Airway epithelial cell (primary cell): ENCODE measurements around the gene EPM2AIP1. TPM values are rescaled to one million over a fixed set of nuclear protein-coding genes. Genes with fewer than 3 reads are reported as not detected.

Source experiments
- total RNA-seq: library from RNA; depleted of rRNA; stranded (reverse); fragments of >200 nt; gene quantifications from 2 replicates; pipeline ENCODE4 v1.2.3, GENCODE V29; 2015

The EPM2AIP1 gene
- total RNA-seq = 2.1 and 3.2 TPM in 2 replicates

GRCh38 chr3:36992806-36993325 lies at the start of gene EPM2AIP1:
Gene EPM2AIP1, minus strand, starts transcription at chr3:36993131. Its CDS starts 54 bp downstream, at chr3:36993077.

GRCh38 chr3:36993326-36994283 lies 674 bp upstream of the EPM2AIP1 start, which contains the start of gene MLH1:
Gene MLH1, plus strand, starts transcription at chr3:36993518. Its CDS starts 30 bp downstream, at chr3:36993548.

GRCh38 chr3:36944641-36945270 lies 48.2 kb downstream of the EPM2AIP1 start, which contains the start of gene TRANK1:
Gene TRANK1, minus strand, starts transcription at chr3:36945054. Its CDS starts 245 bp downstream, at chr3:36944809.

Other genes with a start within 250 kb of the EPM2AIP1 start
- gene DCLK3, start 228.6 kb downstream of the EPM2AIP1 start, total RNA-seq = not detected in 2 replicates
- 0.60 and 0.78 TPM in 2 replicates for gene TRANK1, start 48.1 kb downstream of the EPM2AIP1 start, total RNA-seq
- gene MLH1, start 387 bp upstream of the EPM2AIP1 start, total RNA-seq = 43.5 and 44.1 TPM in 2 replicates
- gene LRRFIP2, start 181.5 kb upstream of the EPM2AIP1 start, total RNA-seq = 49.4 and 53.1 TPM in 2 replicates